Fibroblast of pulmonary artery (primary cell): ENCODE results near the gene WNT3.

Experiments used
- DNase-seq: peaks from one replicate; pipeline ENCODE4 v3.0.0-alpha.2; 2010; ENCODE audit warnings: low read depth
- H3K4me3 ChIP-seq: replicated peaks from 2 replicates; pipeline ENCODE4 v1.5.1; 2011; ENCODE audit warnings: low read depth, mild to moderate bottlenecking, control low read depth, low read length, moderate library complexity
- CTCF ChIP-seq: IDR thresholded peaks from 2 replicates; pipeline ENCODE4 v1.5.1; 2011; ENCODE audit warnings: mild to moderate bottlenecking, control low read depth, low read length, inconsistent platforms; ENCODE audit errors: missing control alignments

Gene WNT3

GRCh38 chr17:46753776-46754175 is 64.7 kb downstream of the WNT3 start:
- TF ChIP-seq CTCF, result no peak
- H3K4me3 ChIP-seq, result no peak overlapping the region
- no peak for DNase-seq

GRCh38 chr17:46751425-46751824 is 67.1 kb downstream of the WNT3 start:
- no peak overlapping the region for H3K4me3 ChIP-seq
- no peak for DNase-seq
- TF ChIP-seq CTCF, result no peak

- TF ChIP-seq CTCF, result no peak
- no peak for DNase-seq
- no peak overlapping the region for H3K4me3 ChIP-seq
Observed at GRCh38 chr17:46745376-46745775, 73.1 kb downstream of the WNT3 start.

GRCh38 chr17:46744441-46744840 is 74.1 kb downstream of the WNT3 start:
- DNase-seq, result no peak
- no peak for TF ChIP-seq CTCF
- H3K4me3 ChIP-seq, result no peak overlapping the region

GRCh38 chr17:46742565-46743270 is 75.8 kb downstream of the WNT3 start:
- peak; percentile 88 for DNase-seq
- TF ChIP-seq CTCF, result no peak

GRCh38 chr17:46741122-46741730 is 77.3 kb downstream of the WNT3 start:
- no peak for DNase-seq
- H3K4me3 ChIP-seq, result no peak overlapping the region
- no peak for TF ChIP-seq CTCF

More at GRCh38 chr17:46742565-46743270, 75.8 kb downstream of the WNT3 start:
- H3K4me3 ChIP-seq, result no peak overlapping the region

- no peak for TF ChIP-seq CTCF
- no peak overlapping the region for H3K4me3 ChIP-seq
- no peak for DNase-seq
Observed at GRCh38 chr17:46739982-46740381, 78.5 kb downstream of the WNT3 start.
